GM21360 (cell line): ENCODE data around the gene MAPKBP1.
"Not testable (repeated sequence)": the region's sequence is repeated elsewhere in the genome, so short reads cannot be mapped to it uniquely, and the experiment has no call there.

ENCODE experiments used
- ATAC-seq: cut with Tn5 transposase; IDR thresholded peaks from one replicate; pipeline ENCODE4 v1.9.1; 2021; ENCODE audit warnings: mild to moderate bottlenecking, moderate library complexity; ENCODE audit not compliant: unreplicated experiment

MAPKBP1 gene

GRCh38 chr15:41824062-41824745, 49.9 kb downstream of the MAPKBP1 start:
- ATAC-seq = no peak

- no peak for ATAC-seq
Observed at GRCh38 chr15:41825145-41825544, 50.9 kb downstream of the MAPKBP1 start.

- ATAC-seq = no peak
Observed at GRCh38 chr15:41825572-41826535, 51.6 kb downstream of the MAPKBP1 start.

GRCh38 chr15:41827290-41827879, 53.1 kb downstream of the MAPKBP1 start:
- ATAC-seq = no peak

- peak; percentile 80 for ATAC-seq
Observed at GRCh38 chr15:41827880-41828806, 53.9 kb downstream of the MAPKBP1 start, which contains the start of gene JMJD7. TSS of gene JMJD7 (plus strand) at chr15:41828092. CDS start at chr15:41828125, 33 bp downstream.

- no peak for ATAC-seq
Observed at GRCh38 chr15:41828807-41829141, 54.5 kb downstream of the MAPKBP1 start.

- ATAC-seq = no peak
Observed at GRCh38 chr15:41829959-41830646, 55.8 kb downstream of the MAPKBP1 start.

- not testable (repeated sequence) for ATAC-seq
Observed at GRCh38 chr15:41831291-41831690, 57.0 kb downstream of the MAPKBP1 start.

- no peak for ATAC-seq
Observed at GRCh38 chr15:41832208-41832607, 57.9 kb downstream of the MAPKBP1 start.

- no peak for ATAC-seq
Observed at GRCh38 chr15:41832875-41833274, 58.6 kb downstream of the MAPKBP1 start.

GRCh38 chr15:41834096-41834495, 59.8 kb downstream of the MAPKBP1 start:
- no peak for ATAC-seq

- no peak for ATAC-seq
Observed at GRCh38 chr15:41836073-41836472, 61.8 kb downstream of the MAPKBP1 start.

GRCh38 chr15:41836713-41837454, 62.6 kb downstream of the MAPKBP1 start:
- ATAC-seq = no peak

- ATAC-seq = no peak
Observed at GRCh38 chr15:41838400-41838897, 64.2 kb downstream of the MAPKBP1 start, which contains the start of gene PLA2G4B. TSS of gene PLA2G4B (plus strand) at chr15:41838847. CDS start at chr15:41838914, 67 bp downstream.

GRCh38 chr15:41839781-41840491, 65.7 kb downstream of the MAPKBP1 start:
- ATAC-seq = no peak

GRCh38 chr15:41840673-41841072, 66.4 kb downstream of the MAPKBP1 start:
- ATAC-seq = no peak

- ATAC-seq = no peak
Observed at GRCh38 chr15:41841131-41841530, 66.8 kb downstream of the MAPKBP1 start.

GRCh38 chr15:41842229-41842628, 67.9 kb downstream of the MAPKBP1 start:
- no peak for ATAC-seq
